Uterus (tissue), 4 donors: ENCODE data around the gene ETV3L. TPM values are rescaled to one million over a fixed set of nuclear protein-coding genes. Genes with fewer than 3 reads are reported as not detected.

ENCODE experiments used
- total RNA-seq, 4 donors: library from RNA; depleted of rRNA in 3 of 4; stranded (reverse); fragments of >200 nt in 3 of 4; gene quantifications; one replicate each; pipeline versions ENCODE4 v1.1.0 to v1.2.4, GENCODE V29; 2014 to 2023
- donor health status: DM: yes; HTN: yes; CAD: no.

The ETV3L gene
- total RNA-seq, 4 donors from 2014 or later = not detected

Other genes with a start within 250 kb of the ETV3L start
- gene INSRR, start 240.7 kb downstream of the ETV3L start, total RNA-seq = 1 to 10 TPM in 1 of 4 donors, not detected in 3; 1.2 TPM
- 10 to 100 TPM in 1 of 4 donors, 1 to 10 TPM in 1, under 1 TPM in 2; 0.35 to 19.2 (median 3.6) TPM for gene NTRK1, start 238.9 kb downstream of the ETV3L start, total RNA-seq
- 10 to 100 TPM in 3 of 4 donors, 1 to 10 TPM in 1; 7.4 to 41.8 (median 17.9) TPM for gene PEAR1, start 206.1 kb downstream of the ETV3L start, total RNA-seq
- 1 to 10 TPM in 1 of 4 donors, under 1 TPM in 2, not detected in 1; 0.48 to 3.8 (median 0.91) TPM for gene LRRC71, start 179.2 kb downstream of the ETV3L start, total RNA-seq
- gene ARHGEF11, start 54.1 kb downstream of the ETV3L start, total RNA-seq = 10 to 100 TPM; 28.2 to 65.3 (median 40.5) TPM
- 10 to 100 TPM in 3 of 4 donors, 1 to 10 TPM in 1; 4.4 to 30.1 (median 19.6) TPM for gene ETV3, start 38.6 kb upstream of the ETV3L start, total RNA-seq